GM19438 (cell line): ENCODE measurements around the gene CTNS.

Experiments
- ATAC-seq: cut with Tn5 transposase; IDR thresholded peaks from one replicate; pipeline ENCODE4 v1.9.1; 2021; ENCODE audit warnings: low read depth; ENCODE audit not compliant: unreplicated experiment

CTNS gene

DNA sequence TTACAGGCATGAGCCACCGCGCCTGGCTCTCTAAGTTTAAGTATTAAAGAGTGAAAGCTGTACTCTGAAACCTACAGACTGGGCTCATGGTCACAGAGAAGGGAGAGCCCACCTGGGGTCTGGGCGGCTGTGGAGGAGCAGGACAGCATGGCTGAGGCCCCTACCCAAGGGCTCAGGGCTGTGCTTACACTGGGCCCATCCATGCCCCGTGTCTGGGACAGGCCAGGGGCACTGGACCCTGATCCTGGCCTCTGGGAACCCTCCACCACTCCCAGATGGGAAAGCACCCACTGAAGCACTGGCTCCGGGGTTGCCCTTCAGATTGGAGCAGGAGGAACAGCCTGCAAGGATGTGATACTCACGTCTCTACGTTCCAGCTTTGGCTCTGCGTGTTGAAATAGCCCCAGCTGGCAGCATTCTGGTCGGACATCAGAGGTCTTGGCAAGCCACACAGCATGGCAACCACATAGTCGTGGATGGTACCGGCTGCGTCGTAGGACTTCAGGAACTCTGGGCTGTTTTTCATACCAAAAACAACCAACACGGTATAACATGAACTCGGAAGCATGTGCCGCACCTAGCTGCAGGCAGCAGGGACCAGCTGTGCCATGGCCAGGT is 13.5 kb upstream of the CTNS start:
- ATAC-seq, result no peak

DNA sequence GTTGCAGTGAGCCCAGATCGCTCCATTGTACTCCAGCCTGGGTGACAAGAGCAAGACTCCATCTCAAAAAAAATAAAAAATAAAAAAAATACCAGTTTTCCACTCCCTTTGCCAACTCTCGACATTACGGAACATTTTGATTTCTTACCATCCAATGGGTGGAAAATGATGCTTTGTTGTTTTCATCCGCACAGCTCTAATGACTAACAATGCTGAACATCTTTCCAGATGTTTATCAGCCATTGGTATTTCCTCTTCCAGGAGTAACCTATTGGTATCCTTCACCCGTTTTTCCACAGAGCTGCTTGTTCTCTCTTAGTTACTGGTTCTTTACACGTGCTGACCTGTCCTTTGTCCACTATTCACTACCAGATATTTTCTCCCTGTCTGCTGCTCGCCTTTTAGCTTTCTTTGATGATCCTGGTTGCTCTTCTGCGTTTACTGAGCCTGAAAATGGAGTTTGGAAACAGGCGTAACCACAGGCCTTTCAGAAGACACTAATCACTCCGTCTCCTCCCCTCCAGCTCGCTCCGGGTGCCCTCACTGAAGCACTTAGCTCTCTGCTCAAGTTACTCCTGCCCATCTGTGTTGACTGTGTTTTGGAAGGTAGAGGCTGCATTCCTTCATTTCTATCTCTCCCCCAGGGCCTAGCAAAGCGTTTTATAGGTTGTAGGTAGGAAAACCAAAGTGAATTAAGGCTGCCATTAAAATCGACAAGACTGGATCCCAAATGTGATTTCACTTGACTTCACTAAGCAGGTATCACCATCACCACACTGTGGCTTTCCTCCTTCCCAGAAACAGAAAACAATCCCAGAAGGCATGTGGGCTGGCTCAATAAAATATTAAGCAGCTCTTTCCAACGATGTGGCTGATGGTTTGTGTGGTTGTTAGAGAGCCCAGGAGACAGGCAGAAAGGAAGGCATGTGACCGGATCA is 9.5 kb upstream of the CTNS start:
- no peak for ATAC-seq

DNA sequence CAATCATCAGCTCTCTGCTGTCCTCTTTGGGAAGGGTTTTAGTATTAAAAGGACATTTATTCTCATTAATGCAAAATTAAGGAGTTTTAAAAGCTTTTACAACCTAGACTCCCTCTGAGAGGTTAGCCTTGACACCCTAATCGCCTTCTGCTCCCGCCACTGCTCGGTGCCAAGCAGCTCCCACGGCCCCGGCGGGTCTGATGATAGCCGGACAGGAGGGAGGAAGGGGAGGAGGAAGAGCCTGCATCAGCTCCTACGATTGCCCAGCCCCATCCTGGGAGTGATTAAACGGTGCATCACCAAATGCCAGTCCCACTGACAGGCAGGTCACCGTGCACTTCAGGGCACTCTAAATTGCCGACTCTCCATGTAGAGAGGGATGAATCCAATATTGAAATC is 8.8 kb upstream of the CTNS start:
- no peak for ATAC-seq

DNA sequence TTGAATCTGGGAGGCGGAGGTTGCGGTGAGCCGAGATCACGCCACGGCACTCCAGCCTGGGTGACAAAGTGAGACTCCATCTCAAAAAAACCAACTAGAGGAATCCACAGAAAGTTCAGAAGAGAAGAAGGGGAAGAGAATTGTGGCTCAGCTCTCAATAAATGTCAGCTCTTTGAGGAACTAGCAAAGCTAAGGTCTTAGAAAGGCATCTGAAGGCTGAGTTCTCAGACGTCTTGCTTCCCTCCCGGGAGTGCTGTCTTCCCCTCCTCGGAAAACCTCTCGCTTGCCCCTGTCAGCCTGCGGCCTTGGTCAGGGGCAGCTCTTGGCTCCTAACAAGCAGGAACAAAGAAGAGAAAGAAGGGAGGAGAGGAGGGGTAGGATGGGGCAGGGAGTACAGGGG is 5.8 kb upstream of the CTNS start:
- no peak for ATAC-seq

DNA sequence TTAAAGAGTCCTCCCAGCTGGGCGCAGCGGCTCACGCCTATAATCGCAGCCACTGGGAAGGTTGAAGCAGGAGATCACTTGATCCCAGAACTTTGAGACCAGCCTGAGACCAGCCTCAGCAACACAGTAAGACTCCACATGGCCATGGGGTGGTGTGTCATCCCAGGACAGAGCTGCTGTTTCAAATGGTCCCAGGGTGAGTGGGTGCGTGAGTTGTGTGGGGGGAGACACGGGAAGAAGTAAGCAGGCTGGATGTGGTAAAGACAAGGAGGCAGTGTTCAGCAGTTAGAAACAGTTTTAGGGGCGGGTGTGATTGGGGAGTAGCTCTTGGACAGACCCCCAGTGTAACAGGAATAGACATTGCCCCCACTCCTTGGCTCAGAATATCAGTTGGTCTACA is 4.3 kb upstream of the CTNS start:
- ATAC-seq, result no peak

DNA sequence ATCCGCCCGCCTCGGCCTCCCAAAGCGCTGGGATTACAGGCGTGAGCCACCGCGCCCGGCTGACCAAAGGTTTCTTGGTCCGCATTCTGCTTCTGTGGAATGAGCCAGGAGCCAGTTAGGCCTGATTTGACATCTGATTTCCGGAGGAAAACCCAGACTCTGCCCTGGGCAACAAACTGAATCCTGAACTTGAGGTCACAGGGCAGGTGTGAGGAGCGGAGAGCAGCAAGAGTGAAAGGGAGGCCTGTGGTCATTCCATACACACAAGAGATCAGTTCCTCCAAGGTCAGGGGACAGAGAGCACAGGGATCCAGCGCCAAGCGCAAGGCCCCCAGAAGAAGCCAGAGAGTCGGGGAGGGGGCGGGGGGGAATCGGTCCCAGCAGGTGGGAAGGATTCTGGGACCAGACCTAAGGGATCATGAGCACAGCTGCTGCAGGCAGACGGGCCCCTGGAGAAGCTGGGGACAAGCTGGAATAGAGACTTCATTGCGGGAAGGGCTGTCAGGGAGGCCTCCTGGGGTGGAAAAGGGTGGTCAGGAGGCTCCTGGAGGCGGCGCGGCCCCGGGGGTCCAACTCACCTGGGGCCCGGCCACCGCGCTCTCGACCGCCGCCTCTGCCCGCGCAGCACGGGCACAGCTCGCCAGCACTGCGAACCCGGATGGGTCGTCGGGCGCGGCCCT is 946 bp upstream of the CTNS start:
- no peak for ATAC-seq

DNA sequence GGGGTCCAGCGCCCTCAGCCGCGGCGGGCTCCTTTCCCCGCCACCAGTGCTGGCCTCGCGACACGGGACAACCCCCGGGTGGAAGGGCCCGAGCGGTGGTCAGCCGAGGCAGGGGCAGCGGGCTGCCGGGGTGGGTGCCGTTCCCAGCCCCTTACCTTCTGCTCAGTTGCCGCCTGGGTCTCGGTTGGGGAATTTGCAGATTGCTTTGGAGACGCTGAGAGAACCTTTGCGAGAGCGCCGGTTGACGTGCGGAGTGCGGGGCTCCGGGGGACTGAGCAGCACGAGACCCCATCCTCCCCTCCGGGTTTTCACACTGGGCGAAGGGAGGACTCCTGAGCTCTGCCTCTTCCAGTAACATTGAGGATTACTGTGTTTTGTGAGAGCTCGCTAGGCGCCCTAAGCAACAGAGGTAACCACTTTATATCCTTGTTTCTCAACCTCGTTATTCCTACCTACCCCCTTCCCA is 381 bp downstream of the CTNS start:
- no peak for ATAC-seq

DNA sequence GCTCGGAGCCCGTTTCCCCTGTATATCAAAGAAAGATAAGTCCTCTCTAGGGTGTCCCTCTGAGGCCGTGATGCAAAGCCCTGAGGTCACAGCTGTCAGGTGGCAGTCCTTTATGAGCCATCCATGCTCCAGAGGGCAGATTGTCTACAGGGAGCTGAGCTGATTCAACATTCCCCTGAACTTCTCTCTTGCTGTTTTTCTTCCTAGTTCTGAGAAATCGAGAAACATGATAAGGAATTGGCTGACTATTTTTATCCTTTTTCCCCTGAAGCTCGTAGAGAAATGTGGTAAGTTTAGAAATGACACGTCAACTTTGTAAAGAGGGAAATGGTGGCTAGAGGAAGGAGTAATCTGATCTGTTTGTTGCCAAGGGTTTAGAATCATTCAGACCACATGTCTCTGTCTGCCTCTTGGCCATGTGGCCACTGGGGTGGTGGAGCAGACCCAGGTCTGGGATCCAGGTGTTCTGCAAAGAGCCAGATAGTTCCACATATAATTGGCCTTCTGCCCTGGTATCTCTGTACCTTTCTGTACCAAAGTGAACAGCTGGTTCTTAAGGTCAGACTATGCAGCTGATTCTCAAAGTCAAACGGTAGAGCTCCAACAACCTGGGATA is 3.5 kb downstream of the CTNS start:
- no peak for ATAC-seq

DNA sequence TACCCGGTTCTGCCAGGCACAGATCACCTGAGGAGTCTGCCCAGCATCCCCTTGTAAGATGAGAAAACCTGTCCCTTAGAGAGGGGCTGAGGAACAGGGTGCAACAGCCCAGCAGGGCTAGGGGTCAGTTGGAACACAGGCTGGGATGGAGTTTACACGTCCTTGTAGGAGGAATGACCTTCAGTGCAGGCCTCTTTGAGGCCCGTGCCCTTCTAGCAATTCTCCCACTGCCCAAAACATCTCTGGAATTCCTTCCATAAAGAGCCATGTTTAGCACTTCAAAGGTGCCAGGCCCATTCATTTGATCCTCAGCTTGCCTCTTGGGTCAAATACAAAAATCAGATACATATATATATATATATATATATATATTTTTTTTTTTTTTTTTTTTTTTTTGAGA is 4.5 kb downstream of the CTNS start:
- ATAC-seq, result no peak

DNA sequence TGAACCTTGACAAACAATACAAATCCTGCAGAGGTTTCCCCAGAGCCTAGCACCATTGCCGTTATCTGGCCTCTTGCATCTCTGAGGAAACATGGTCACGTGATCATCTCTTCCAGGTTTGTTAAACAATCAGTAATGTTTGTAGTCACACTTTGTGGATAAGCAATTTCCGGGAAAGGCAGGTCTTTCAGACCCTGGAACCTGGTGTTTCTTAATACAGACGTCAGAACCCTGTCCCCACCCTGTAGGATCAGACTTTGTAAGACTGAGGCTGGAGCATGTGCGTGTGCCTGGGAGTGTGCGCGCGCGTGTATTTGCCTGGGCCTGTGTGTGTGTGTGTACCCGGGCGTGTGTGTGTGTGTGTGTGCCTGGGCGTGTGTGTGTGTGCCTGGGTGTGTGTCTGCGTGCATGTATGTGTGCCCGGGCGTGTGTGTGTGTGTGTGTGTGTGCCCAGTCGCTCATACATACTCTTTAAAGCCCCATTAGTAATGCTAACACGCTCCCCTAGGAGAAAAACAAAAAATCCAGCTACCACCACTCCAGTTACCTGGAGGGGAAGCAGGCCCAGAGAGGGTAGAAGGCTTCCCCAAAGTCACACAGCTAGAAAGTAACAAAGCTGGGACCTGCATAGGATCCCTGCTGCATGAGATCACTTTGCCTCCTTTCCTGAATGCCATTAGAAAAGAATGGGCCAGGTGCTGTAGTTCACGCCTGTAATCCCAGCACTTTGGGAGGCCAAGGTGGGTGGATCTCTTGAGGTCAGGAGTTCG is 5.3 kb downstream of the CTNS start:
- ATAC-seq, result no peak

DNA sequence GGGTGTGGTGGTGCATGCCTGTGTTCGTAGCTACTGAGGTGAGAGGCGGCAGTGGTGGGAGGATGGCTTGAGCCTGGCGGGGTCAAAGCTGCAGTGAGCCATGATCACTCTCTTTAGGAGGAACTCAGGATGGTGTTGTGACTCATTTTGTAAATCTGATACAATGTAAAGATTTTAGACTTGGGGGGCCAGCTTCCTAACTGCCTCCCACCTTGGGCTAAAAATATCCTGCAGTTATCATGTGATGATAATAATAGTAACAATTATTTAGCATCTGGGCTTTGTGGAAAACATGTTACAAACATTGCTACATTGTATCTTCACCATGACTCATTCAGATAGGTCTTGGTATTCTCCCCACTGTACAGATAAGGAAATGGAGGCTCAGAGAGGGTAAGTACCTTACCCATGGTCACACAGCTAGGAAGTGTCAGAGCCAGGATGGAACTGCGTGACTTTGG is 7.4 kb downstream of the CTNS start:
- ATAC-seq, result no peak

DNA sequence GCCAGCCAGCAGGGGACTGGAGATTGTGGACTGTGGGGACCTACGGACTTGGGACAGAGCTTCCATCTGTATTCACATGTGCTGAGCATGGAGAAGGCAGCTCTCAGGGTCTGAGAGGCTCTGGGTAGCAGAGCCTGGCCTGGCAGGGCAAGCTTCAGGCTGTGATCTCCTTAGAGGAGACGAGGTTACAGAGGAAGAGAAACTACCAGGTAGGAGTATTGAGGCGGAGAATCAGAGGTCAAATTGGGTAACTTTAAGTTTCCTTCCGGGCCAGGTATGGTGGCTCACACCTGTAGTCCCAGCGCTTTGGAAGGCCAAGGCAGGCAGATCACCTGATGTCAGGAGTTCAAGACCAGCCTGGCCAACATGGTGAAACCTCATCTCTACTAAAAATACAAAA is 8.8 kb downstream of the CTNS start:
- no peak for ATAC-seq

DNA sequence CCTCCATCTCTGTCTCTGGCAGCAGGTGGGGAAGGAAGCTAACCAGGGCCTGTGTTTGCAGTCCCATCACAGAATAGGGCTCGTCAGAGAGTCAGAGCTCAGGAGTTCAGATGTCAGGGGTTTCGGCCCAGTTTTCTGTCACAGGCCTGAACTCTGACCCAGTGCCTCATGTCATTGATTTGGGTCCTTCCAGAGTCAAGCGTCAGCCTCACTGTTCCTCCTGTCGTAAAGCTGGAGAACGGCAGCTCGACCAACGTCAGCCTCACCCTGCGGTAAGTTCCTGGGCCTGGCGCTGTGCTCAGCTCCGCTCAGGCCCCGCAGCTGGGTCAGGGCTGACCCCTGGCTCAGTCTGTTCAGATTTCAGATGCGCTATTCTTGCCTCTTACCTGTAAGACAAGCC is 10.7 kb downstream of the CTNS start:
- no peak for ATAC-seq

DNA sequence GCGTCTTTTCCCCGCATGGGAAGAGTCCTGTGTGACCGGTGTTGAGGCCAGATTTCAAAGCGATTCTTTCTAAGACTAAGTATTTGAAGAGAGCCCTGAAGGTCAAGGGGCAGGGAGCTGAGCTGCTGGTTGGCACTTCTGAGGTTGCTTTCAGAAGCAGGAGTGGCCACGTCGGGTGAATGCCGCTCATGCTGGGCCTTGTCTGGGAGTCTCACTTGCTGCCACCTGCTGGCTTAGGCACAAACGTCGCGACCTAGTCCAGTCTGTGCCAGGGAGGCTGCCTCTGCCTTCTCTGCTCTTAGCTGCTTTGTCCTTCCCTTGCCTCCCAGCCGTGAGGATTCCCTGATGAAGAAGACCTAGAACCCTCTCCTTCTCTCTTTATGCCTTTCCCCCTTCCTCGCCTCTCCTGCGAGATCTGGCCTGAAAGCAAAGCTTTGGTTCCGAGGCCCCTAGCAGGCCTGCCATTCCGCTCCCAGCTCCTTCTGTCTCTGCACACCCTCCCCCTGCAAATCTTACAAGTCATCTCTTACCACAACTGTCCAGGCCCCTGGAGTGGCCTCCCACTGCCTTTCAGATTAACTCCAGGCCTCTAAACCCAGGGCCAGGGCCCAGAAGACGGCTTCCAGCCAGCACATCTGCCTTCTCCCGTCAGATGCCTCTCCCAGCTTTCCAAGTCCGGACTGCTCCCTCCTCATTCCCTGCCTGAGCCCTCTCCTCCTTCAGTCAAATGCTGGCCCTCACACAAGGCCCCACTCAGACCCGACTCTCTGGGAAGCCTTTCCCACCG is 11.4 kb downstream of the CTNS start:
- no peak for ATAC-seq

DNA sequence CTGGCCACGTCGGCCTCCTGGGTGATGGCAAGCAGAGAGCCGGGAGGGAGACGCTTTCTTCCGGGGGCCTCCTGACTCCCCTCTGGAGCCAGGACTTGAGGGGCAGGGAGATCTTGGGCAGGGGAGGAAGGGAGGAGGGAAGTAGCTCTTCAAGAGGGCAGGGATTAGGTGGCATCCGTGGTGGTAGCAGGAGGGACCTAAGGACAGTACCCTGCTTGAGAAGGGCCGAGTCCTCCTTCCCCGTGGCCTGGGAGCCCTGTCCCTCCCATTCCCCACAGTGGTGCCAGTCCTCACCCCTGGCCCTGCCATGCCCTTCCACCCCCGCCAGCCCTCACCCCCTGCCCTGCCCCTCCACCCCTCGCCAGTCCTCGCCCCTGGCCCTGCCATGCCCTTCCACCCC is 19.2 kb downstream of the CTNS start:
- no peak for ATAC-seq

DNA sequence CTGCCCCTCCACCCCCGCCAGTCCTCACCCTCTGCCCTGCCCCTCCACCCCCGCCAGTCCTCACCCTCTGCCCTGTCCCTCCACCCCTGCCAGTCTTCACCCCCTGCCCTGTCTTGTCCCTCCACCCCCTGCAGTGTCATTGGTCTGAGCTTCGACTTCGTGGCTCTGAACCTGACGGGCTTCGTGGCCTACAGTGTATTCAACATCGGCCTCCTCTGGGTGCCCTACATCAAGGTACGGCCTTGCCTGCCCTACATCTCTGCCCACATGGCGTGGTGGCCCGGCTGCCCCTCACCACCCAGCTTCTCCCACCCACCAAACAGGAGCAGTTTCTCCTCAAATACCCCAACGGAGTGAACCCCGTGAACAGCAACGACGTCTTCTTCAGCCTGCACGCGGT is 19.8 kb downstream of the CTNS start:
- ATAC-seq, result no peak

DNA sequence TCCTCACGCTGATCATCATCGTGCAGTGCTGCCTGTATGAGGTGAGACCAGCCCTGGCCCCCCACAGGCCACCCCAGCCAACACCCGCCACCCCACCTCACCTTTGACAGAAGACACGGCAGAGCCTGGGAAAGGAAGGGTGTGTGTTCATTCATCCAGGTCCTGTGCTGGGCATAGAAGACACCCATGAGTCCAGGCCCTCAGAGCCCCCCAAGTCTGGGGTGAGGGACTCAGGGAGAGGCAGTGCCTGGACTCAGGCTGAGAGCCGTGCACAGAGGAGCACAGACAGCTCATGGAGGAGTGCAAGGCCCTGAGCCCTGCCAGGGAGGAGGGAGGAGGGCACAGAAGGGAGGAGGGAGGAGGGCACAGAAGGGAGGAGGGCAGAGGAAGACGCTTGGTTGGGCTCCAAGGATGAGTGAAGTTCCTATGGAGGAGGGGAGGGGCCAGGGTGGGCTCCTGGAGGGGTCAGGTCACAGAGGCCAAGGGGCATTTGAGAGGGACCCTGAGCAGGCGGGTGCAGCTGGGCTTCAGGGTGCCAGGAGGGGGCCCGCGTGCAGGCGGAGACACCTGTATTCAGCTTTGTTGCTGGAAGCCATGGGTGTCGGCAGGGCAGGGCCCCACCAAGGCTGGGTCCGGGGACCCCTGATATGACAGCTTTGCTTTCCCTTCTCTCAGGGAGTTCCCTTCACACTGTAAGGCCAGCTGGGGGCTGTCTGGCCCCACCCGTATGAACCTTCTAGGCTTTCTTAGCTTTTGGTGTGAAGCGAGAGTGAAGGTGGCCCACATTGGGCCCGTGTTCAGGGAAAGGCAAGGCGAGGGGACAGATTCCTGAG is 20.4 kb downstream of the CTNS start:
- no peak for ATAC-seq

DNA sequence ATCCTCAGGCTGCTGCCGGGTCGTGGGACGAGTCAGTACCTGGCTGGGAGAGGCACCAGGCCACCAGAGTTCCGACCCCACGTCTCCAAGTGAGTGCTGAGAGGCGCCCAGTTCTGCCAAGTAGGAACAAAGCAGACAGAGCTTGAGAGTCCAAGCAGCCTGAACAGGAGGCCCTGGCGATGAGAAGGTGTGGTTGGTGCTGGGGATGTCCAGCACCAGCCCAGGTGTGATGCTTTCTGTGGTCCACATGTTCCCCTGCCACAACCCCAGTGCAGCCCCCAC is 21.0 kb downstream of the CTNS start:
- ATAC-seq, result no peak
